ENCODE measurements around the gene GRIK3.

GRIK3 gene

DNA sequence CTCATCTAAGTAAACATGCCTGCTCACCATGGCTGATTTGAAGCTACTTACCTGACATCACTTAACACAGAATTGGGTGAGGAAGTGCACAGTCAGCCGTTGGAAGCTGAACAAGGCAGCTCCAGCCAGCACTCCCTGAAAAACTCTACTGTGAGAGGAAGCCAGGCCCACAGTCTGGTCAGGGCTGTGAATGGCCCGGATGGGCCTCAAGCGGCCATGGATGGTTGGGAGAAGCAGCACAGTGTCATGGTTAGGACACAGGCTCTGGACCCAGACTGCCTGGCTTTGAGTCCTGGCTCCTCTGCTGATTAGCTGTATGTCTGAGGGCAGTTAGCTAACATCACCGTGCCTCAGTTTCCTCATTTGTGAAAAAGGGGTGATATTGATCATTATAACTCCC lies 267.8 kb downstream of the GRIK3 start:
- no peaks in the 10 kb centered on the region for H3K27me3 ChIP-seq (ENCODE audit: low read depth, low read length)
- no peaks in the 10 kb centered on the region for H3K36me3 ChIP-seq (replicated peaks; ENCODE audit: low read depth, low read length)
- H3K4me1 ChIP-seq (ENCODE audit: low read length): no peaks in the 10 kb centered on the region
- H3K9ac ChIP-seq (ENCODE audit: low read length): no peak overlapping the region
- H4K20me1 ChIP-seq (ENCODE audit: insufficient read depth, low read length): no peaks in the 10 kb centered on the region
- no peak overlapping the region for H3K4me2 ChIP-seq (ENCODE audit: low read length)
- no peak overlapping the region for H3K27ac ChIP-seq (ENCODE audit: low read length)
- no peak overlapping the region for H2AFZ ChIP-seq (ENCODE audit: low read depth, low read length)
- no peaks in the 10 kb centered on the region for H3K9me3 ChIP-seq (ENCODE audit: insufficient read depth, low read length)
- H3K4me3 ChIP-seq (ENCODE audit: low read length): no peak overlapping the region
- TF ChIP-seq, protein P1, sequence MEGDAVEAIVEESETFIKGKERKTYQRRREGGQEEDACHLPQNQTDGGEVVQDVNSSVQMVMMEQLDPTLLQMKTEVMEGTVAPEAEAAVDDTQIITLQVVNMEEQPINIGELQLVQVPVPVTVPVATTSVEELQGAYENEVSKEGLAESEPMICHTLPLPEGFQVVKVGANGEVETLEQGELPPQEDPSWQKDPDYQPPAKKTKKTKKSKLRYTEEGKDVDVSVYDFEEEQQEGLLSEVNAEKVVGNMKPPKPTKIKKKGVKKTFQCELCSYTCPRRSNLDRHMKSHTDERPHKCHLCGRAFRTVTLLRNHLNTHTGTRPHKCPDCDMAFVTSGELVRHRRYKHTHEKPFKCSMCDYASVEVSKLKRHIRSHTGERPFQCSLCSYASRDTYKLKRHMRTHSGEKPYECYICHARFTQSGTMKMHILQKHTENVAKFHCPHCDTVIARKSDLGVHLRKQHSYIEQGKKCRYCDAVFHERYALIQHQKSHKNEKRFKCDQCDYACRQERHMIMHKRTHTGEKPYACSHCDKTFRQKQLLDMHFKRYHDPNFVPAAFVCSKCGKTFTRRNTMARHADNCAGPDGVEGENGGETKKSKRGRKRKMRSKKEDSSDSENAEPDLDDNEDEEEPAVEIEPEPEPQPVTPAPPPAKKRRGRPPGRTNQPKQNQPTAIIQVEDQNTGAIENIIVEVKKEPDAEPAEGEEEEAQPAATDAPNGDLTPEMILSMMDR (IDR thresholded peaks at IDR 0.05; ENCODE audit: low read depth, low read length): no peak
- no peak for TF ChIP-seq EZH2phosphoT487 (IDR thresholded peaks at IDR 0.05; ENCODE audit: low read depth)
- H3K79me2 ChIP-seq (ENCODE audit: low read length): no peaks in the 10 kb centered on the region

GRCh38 chr1:36765785-36766300 lies 268.5 kb downstream of the GRIK3 start:
- H3K27ac ChIP-seq (ENCODE audit: low read length): no peak overlapping the region

DNA sequence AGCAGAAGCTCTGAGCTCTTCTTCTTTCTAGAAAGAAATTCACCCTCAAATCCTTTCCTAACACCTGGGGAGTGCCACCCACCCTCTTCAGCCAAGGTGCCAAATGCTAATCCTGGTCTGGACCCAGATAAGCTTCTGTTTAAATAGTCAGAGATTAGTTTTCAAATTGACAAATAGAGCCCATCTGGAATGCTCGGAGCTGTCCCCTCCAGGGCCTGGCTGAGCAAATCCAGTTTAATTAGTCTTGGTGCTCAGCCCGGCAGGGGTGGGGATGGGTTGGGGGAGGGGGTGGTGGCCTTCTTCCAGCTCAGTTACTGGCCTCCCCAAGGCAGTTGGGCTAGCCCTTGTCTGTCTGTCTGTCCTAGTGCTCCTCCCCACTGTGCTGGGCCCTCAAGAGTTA lies 269.5 kb downstream of the GRIK3 start:
- Histone ChIP-seq H3K27me3 (ENCODE audit: low read depth, low read length) (no peaks in the 10 kb centered on the region), H3K4me1 (ENCODE audit: low read length) (no peaks in the 10 kb centered on the region), H3K79me2 (ENCODE audit: low read length) (no peaks in the 10 kb centered on the region), H4K20me1 (ENCODE audit: insufficient read depth, low read length) (no peaks in the 10 kb centered on the region), H3K27ac (ENCODE audit: low read length) (no peak overlapping the region), H2AFZ (ENCODE audit: low read depth, low read length) (no peak overlapping the region), H3K4me2 (ENCODE audit: low read length) (no peak overlapping the region), H3K9me3 (ENCODE audit: insufficient read depth, low read length) (no peaks in the 10 kb centered on the region), H3K4me3 (ENCODE audit: low read length) (no peak overlapping the region), H3K36me3 (replicated peaks; ENCODE audit: low read depth, low read length) (no peaks in the 10 kb centered on the region), H3K9ac (ENCODE audit: low read length) (no peak overlapping the region)
- TF ChIP-seq EZH2phosphoT487 (IDR thresholded peaks at IDR 0.05; ENCODE audit: low read depth): no peak
- TF ChIP-seq, protein P1 (IDR thresholded peaks at IDR 0.05; ENCODE audit: low read depth, low read length): no peak

More at GRCh38 chr1:36765785-36766300, 268.5 kb downstream of the GRIK3 start:
- Histone ChIP-seq H2AFZ (ENCODE audit: low read depth, low read length) (no peak overlapping the region), H3K4me2 (ENCODE audit: low read length) (no peak overlapping the region), H3K27me3 (ENCODE audit: low read depth, low read length) (no peaks in the 10 kb centered on the region), H3K79me2 (ENCODE audit: low read length) (no peaks in the 10 kb centered on the region), H3K4me1 (ENCODE audit: low read length) (no peaks in the 10 kb centered on the region), H3K9ac (ENCODE audit: low read length) (no peak overlapping the region), H3K4me3 (ENCODE audit: low read length) (no peak overlapping the region), H3K9me3 (ENCODE audit: insufficient read depth, low read length) (no peaks in the 10 kb centered on the region), H3K36me3 (replicated peaks; ENCODE audit: low read depth, low read length) (no peaks in the 10 kb centered on the region), H4K20me1 (ENCODE audit: insufficient read depth, low read length) (no peaks in the 10 kb centered on the region)
- TF ChIP-seq, protein P1 (IDR thresholded peaks at IDR 0.05; ENCODE audit: low read depth, low read length): no peak
- TF ChIP-seq EZH2phosphoT487 (IDR thresholded peaks at IDR 0.05; ENCODE audit: low read depth): no peak

DNA sequence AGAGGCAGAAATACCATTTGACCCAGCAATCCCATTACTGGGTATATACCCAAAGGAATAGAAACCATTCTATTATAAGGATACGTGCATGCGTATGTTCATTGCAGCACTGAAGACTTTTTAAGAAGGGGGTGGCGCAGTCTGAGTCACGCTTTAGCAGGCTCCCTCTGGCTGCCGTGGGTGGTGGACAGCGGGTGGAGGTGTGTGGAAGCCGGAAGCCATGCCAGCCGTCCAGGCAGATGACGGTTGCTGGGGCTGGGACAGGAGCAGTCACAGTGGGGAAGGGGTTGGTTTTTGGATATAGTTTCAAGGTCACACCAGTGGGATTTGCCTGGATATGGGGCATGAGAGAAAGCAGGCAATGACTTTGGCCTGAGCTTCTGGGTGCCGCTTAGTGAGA lies 270.5 kb downstream of the GRIK3 start:
- TF ChIP-seq EZH2phosphoT487 (IDR thresholded peaks at IDR 0.05; ENCODE audit: low read depth): no peak
- TF ChIP-seq, protein P1 (IDR thresholded peaks at IDR 0.05; ENCODE audit: low read depth, low read length): no peak
- H3K27me3 ChIP-seq (ENCODE audit: low read depth, low read length): no peaks in the 10 kb centered on the region
- H3K4me1 ChIP-seq (ENCODE audit: low read length): no peaks in the 10 kb centered on the region
- H3K9me3 ChIP-seq (ENCODE audit: insufficient read depth, low read length): no peaks in the 10 kb centered on the region
- no peak overlapping the region for H3K4me2 ChIP-seq (ENCODE audit: low read length)
- no peaks in the 10 kb centered on the region for H3K36me3 ChIP-seq (replicated peaks; ENCODE audit: low read depth, low read length)
- no peak overlapping the region for H2AFZ ChIP-seq (ENCODE audit: low read depth, low read length)
- H3K4me3 ChIP-seq (ENCODE audit: low read length): no peak overlapping the region
- H4K20me1 ChIP-seq (ENCODE audit: insufficient read depth, low read length): no peaks in the 10 kb centered on the region
- no peak overlapping the region for H3K9ac ChIP-seq (ENCODE audit: low read length)
- H3K27ac ChIP-seq (ENCODE audit: low read length): no peak overlapping the region
- no peaks in the 10 kb centered on the region for H3K79me2 ChIP-seq (ENCODE audit: low read length)
